Measurements from ENCODE around the gene OTOGL.
"Not testable (repeated sequence)": the region's sequence is repeated elsewhere in the genome, so short reads cannot be mapped to it uniquely, and the experiment has no call there.

The OTOGL gene

GRCh38 chr12:80293759-80294158 lies 194.4 kb downstream of the OTOGL start:
- H3K9ac ChIP-seq (ENCODE audit: low read length): no peak overlapping the region
- H3K27me3 ChIP-seq (ENCODE audit: insufficient read depth, low read length): no peaks in the 10 kb centered on the region
- no peak for DNase-seq
- no peak overlapping the region for H3K23ac ChIP-seq (ENCODE audit: low read length)
- H3K4ac ChIP-seq (ENCODE audit: low read depth, low read length): no peak overlapping the region
- H4K91ac ChIP-seq (ENCODE audit: low read depth, low read length): no peak overlapping the region
- H3K79me2 ChIP-seq (ENCODE audit: control insufficient read depth, insufficient read depth, low read length, poor library complexity): no peaks in the 10 kb centered on the region
- H3K4me2 ChIP-seq (ENCODE audit: low read length): no peak overlapping the region
- H3K4me3 ChIP-seq (ENCODE audit: low read depth, low read length): no peak overlapping the region
- no peak overlapping the region for H4K8ac ChIP-seq (ENCODE audit: low read depth, low read length)
- no peak overlapping the region for H3K18ac ChIP-seq (ENCODE audit: low read length)
- no peaks in the 10 kb centered on the region for H3K9me3 ChIP-seq (ENCODE audit: insufficient read depth, low read depth, low read length)
- H4K12ac ChIP-seq (ENCODE audit: low read depth, low read length): no peak overlapping the region
- no peak overlapping the region for H2BK12ac ChIP-seq (ENCODE audit: low read length)
- H3K27ac ChIP-seq (ENCODE audit: low read depth, low read length): no peak overlapping the region
- no peaks in the 10 kb centered on the region for H3K79me1 ChIP-seq (ENCODE audit: low read length)
- no peak overlapping the region for H2AK5ac ChIP-seq (ENCODE audit: low read length)
- H2BK120ac ChIP-seq (ENCODE audit: insufficient read depth, low read length, poor library complexity): no peak overlapping the region
- H3K4me1 ChIP-seq (ENCODE audit: control insufficient read depth in 1 of 2, insufficient read depth in 2 of 2, low read length in 2 of 2): no peaks in the 10 kb centered on the region
- no peaks in the 10 kb centered on the region for H3K36me3 ChIP-seq (ENCODE audit: control insufficient read depth in 1 of 2, insufficient read depth in 2 of 2, low read length in 2 of 2)
- H2BK5ac ChIP-seq (ENCODE audit: low read depth, low read length, poor library complexity): no peak overlapping the region
- no peak overlapping the region for H3K14ac ChIP-seq (ENCODE audit: low read length)
- H2AFZ ChIP-seq (ENCODE audit: insufficient read depth, low read length, poor library complexity): no peak overlapping the region
- no CpG with 5 or more reads among the region's 1 CpG for WGBS (ENCODE audit: extremely low coverage, insufficient coverage, insufficient read length)

GRCh38 chr12:80299219-80299618 lies 199.9 kb downstream of the OTOGL start:
- WGBS (ENCODE audit: extremely low coverage, insufficient coverage, insufficient read length): no CpG with 5 or more reads among the region's 1 CpG
- Histone ChIP-seq H2BK12ac (ENCODE audit: low read length) (no peak overlapping the region), H3K27ac (ENCODE audit: low read depth, low read length) (no peak overlapping the region), H2BK5ac (ENCODE audit: low read depth, low read length, poor library complexity) (no peak overlapping the region), H3K79me1 (ENCODE audit: low read length) (no peaks in the 10 kb centered on the region), H3K79me2 (ENCODE audit: control insufficient read depth, insufficient read depth, low read length, poor library complexity) (no peaks in the 10 kb centered on the region), H3K4me1 (ENCODE audit: control insufficient read depth in 1 of 2, insufficient read depth in 2 of 2, low read length in 2 of 2) (no peaks in the 10 kb centered on the region), H2BK120ac (ENCODE audit: insufficient read depth, low read length, poor library complexity) (no peak overlapping the region), H2AK5ac (ENCODE audit: low read length) (no peak overlapping the region), H3K36me3 (ENCODE audit: control insufficient read depth in 1 of 2, insufficient read depth in 2 of 2, low read length in 2 of 2) (no peaks in the 10 kb centered on the region), H3K4ac (ENCODE audit: low read depth, low read length) (no peak overlapping the region), H4K91ac (ENCODE audit: low read depth, low read length) (no peak overlapping the region), H3K14ac (ENCODE audit: low read length) (no peak overlapping the region), H3K18ac (ENCODE audit: low read length) (no peak overlapping the region), H4K8ac (ENCODE audit: low read depth, low read length) (no peak overlapping the region), H3K4me3 (ENCODE audit: low read depth, low read length) (no peak overlapping the region), H3K23ac (ENCODE audit: low read length) (no peak overlapping the region), H2AFZ (ENCODE audit: insufficient read depth, low read length, poor library complexity) (no peak overlapping the region), H3K4me2 (ENCODE audit: low read length) (no peak overlapping the region), H3K27me3 (ENCODE audit: insufficient read depth, low read length) (no peaks in the 10 kb centered on the region), H3K9ac (ENCODE audit: low read length) (no peak overlapping the region), H4K12ac (ENCODE audit: low read depth, low read length) (no peak overlapping the region), H3K9me3 (ENCODE audit: insufficient read depth, low read depth, low read length) (no peaks in the 10 kb centered on the region)
- DNase-seq: no peak

- Histone ChIP-seq H3K14ac (ENCODE audit: low read length) (no peak overlapping the region), H2BK120ac (ENCODE audit: insufficient read depth, low read length, poor library complexity) (no peak overlapping the region), H3K23ac (ENCODE audit: low read length) (no peak overlapping the region), H2AFZ (ENCODE audit: insufficient read depth, low read length, poor library complexity) (no peak overlapping the region), H4K12ac (ENCODE audit: low read depth, low read length) (no peak overlapping the region), H3K79me1 (ENCODE audit: low read length) (no peaks in the 10 kb centered on the region), H2AK5ac (ENCODE audit: low read length) (no peak overlapping the region), H4K8ac (ENCODE audit: low read depth, low read length) (no peak overlapping the region), H3K18ac (ENCODE audit: low read length) (no peak overlapping the region), H3K9ac (ENCODE audit: low read length) (no peak overlapping the region), H4K91ac (ENCODE audit: low read depth, low read length) (no peak overlapping the region), H2BK5ac (ENCODE audit: low read depth, low read length, poor library complexity) (no peak overlapping the region), H3K4me3 (ENCODE audit: low read depth, low read length) (no peak overlapping the region), H3K27ac (ENCODE audit: low read depth, low read length) (no peak overlapping the region), H2BK12ac (ENCODE audit: low read length) (no peak overlapping the region), H3K27me3 (ENCODE audit: insufficient read depth, low read length) (no peaks in the 10 kb centered on the region), H3K79me2 (ENCODE audit: control insufficient read depth, insufficient read depth, low read length, poor library complexity) (no peaks in the 10 kb centered on the region), H3K4me1 (ENCODE audit: control insufficient read depth in 1 of 2, insufficient read depth in 2 of 2, low read length in 2 of 2) (no peaks in the 10 kb centered on the region), H3K4me2 (ENCODE audit: low read length) (no peak overlapping the region), H3K36me3 (ENCODE audit: control insufficient read depth in 1 of 2, insufficient read depth in 2 of 2, low read length in 2 of 2) (no peaks in the 10 kb centered on the region), H3K9me3 (ENCODE audit: insufficient read depth, low read depth, low read length) (no peaks in the 10 kb centered on the region), H3K4ac (ENCODE audit: low read depth, low read length) (no peak overlapping the region)
- DNase-seq: no peak
- no CpG with 5 or more reads among the region's 3 CpGs for WGBS (ENCODE audit: extremely low coverage, insufficient coverage, insufficient read length)
Measured at GRCh38 chr12:80299976-80300375, 200.6 kb downstream of the OTOGL start.

GRCh38 chr12:80307436-80307835 lies 208.1 kb downstream of the OTOGL start:
- not testable (repeated sequence) for H4K91ac ChIP-seq (ENCODE audit: low read depth, low read length); H2AFZ ChIP-seq (ENCODE audit: insufficient read depth, low read length, poor library complexity); H3K27me3 ChIP-seq (ENCODE audit: insufficient read depth, low read length); H3K4ac ChIP-seq (ENCODE audit: low read depth, low read length); H2BK120ac ChIP-seq (ENCODE audit: insufficient read depth, low read length, poor library complexity); H3K27ac ChIP-seq (ENCODE audit: low read depth, low read length); H3K4me3 ChIP-seq (ENCODE audit: low read depth, low read length); H3K79me1 ChIP-seq (ENCODE audit: low read length); H3K9me3 ChIP-seq (ENCODE audit: insufficient read depth, low read depth, low read length); H2BK5ac ChIP-seq (ENCODE audit: low read depth, low read length, poor library complexity); H3K18ac ChIP-seq (ENCODE audit: low read length); H3K14ac ChIP-seq (ENCODE audit: low read length); H3K4me1 ChIP-seq (ENCODE audit: control insufficient read depth in 1 of 2, insufficient read depth in 2 of 2, low read length in 2 of 2); H3K36me3 ChIP-seq (ENCODE audit: control insufficient read depth in 1 of 2, insufficient read depth in 2 of 2, low read length in 2 of 2); H4K12ac ChIP-seq (ENCODE audit: low read depth, low read length); H3K4me2 ChIP-seq (ENCODE audit: low read length); H3K9ac ChIP-seq (ENCODE audit: low read length); H3K23ac ChIP-seq (ENCODE audit: low read length); H2BK12ac ChIP-seq (ENCODE audit: low read length); H2AK5ac ChIP-seq (ENCODE audit: low read length); DNase-seq; H4K8ac ChIP-seq (ENCODE audit: low read depth, low read length); H3K79me2 ChIP-seq (ENCODE audit: control insufficient read depth, insufficient read depth, low read length, poor library complexity)
- WGBS (ENCODE audit: extremely low coverage, insufficient coverage, insufficient read length): no CpG with 5 or more reads among the region's 27 CpGs

Measured in trophoblast cell (in vitro differentiated cells and primary cell).